ENCODE results near the gene KLHL2.

DNA sequence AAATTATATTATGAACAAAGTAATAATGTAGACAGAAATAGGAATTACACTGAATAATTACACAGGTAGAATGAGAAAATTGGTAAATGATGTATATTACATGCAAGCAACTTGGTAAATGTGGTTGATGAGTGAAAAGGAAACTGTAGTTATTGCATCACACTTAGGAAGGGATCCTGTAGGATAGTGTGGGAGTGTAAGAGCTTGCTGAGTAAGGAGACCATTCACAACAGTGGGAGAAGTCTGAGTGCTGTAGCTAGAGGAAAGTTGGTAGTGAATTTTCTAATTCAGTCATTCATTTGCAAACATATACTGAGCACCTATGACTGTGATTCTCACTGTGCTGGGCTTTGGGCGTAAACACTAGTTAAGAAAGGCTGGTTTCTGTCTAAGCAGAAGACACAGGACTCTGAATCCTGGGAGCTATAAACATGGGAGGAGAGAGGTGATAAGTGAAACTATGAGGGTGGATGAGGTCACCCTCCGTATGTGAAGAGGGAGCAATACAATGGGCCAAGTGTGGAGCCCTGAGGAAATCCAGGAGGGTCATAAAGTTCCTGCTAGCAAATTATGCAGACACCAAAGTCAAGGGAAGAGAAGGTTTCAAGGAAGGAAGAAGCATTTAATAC lies 157.2 kb downstream of the KLHL2 start:
- no peak for TF ChIP-seq EZH2 (IDR thresholded peaks at IDR 0.05; ENCODE audit: borderline replicate concordance)
- TF ChIP-seq, protein P1, sequence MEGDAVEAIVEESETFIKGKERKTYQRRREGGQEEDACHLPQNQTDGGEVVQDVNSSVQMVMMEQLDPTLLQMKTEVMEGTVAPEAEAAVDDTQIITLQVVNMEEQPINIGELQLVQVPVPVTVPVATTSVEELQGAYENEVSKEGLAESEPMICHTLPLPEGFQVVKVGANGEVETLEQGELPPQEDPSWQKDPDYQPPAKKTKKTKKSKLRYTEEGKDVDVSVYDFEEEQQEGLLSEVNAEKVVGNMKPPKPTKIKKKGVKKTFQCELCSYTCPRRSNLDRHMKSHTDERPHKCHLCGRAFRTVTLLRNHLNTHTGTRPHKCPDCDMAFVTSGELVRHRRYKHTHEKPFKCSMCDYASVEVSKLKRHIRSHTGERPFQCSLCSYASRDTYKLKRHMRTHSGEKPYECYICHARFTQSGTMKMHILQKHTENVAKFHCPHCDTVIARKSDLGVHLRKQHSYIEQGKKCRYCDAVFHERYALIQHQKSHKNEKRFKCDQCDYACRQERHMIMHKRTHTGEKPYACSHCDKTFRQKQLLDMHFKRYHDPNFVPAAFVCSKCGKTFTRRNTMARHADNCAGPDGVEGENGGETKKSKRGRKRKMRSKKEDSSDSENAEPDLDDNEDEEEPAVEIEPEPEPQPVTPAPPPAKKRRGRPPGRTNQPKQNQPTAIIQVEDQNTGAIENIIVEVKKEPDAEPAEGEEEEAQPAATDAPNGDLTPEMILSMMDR (IDR thresholded peaks at IDR 0.05; ENCODE audit: poor library complexity) = no peak
- TF ChIP-seq EZH2phosphoT487 (IDR thresholded peaks at IDR 0.05; ENCODE audit: low read depth, severe bottlenecking, unreplicated experiment) = no peak
